ENCODE measurements around the gene MYOZ1. TPM values are rescaled to one million over a fixed set of nuclear protein-coding genes. Genes with fewer than 3 reads are reported as not detected.
A peak's percentile ranks its signal among the peaks of the same experiment; 100 is the strongest.

Gene MYOZ1
- total and polyA plus RNA-seq, 11 donors, result 0.23 to 2.5 (median 0.74) TPM; not detected in 1

GRCh38 chr10:73584737-73585136, 56.5 kb downstream of the MYOZ1 start:
- peaks cover 0 to 34% (median 15%) of the 10 kb centered on the region in 12 donors for H3K4me1 ChIP-seq
- H3K9me3 ChIP-seq, result peaks cover 0 to 3% (median 0%) of the 10 kb centered on the region in 12 donors
- 94 to 97% (median 96%) methylated on average over 2 of the region's 2 CpGs for WGBS, 4 donors
- ATAC-seq (no peak), DNase-seq (no peak)
- no peaks in the 10 kb centered on the region for H3K36me3 ChIP-seq
- intact Hi-C loops (cut with DNase I), result loop anchor here in 3 of 10 donors (5.0 kb wide), 2 partner anchors 43 to 58 kb away; partner anchors contain the start of gene MYOZ1 (in 1 of the 3)
- no peaks in the 10 kb centered on the region for H3K27me3 ChIP-seq
- no peak for TF ChIP-seq POLR2A (IDR thresholded peaks at IDR 0.05)
- TF ChIP-seq CTCF (IDR thresholded peaks at IDR 0.05), result no peak
- no peak overlapping the region for H3K27ac ChIP-seq
- H3K4me3 ChIP-seq, result no peak overlapping the region

DNA sequence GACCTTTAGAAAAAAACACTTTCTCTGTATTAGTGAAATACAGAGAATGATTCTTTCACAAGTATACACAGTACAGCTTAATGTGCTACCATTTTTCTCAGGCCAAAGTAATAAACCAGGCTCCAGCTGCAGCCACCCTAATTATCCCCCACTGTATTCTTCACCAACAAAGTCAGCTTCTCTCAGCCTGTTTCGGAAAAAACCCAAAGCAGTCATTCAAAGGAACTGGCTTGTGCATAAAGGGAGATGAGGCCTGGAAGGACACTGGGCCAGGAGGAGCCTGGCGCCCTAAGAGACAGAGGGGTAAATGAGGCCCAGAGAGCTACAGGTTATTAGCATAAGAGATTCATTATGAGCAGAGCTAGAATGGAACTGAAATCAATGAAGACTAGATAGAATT, 59.4 kb downstream of the MYOZ1 start:
- intact Hi-C loops (cut with DNase I), result no loop called here
- Histone ChIP-seq H3K4me1 (peaks cover under 1 to 35% (median 20%) of the 10 kb centered on the region in 12 donors), H3K27me3 (no peaks in the 10 kb centered on the region), H3K27ac (peak overlapping the region in 3 of 12 donors; percentile 9 to 14 (median 12)), H3K4me3 (no peak overlapping the region), H3K9me3 (peaks cover 0 to 3% (median 0%) of the 10 kb centered on the region in 12 donors), H3K36me3 (no peaks in the 10 kb centered on the region)
- DNase-seq (no peak), ATAC-seq (no peak)
- no peak for TF ChIP-seq CTCF (IDR thresholded peaks at IDR 0.05)
- 77 to 89% (median 89%) methylated on average over 2 of the region's 2 CpGs for WGBS, 4 donors

Other genes starting within 250 kb of the MYOZ1 start
- gene ANXA7, start 227.4 kb downstream of the MYOZ1 start, total RNA-seq, result 100 to 1,000 TPM; 100 to 170 (median 126) TPM
- gene ANXA7, start 227.4 kb downstream of the MYOZ1 start, polyA plus RNA-seq, result 10 to 100 TPM; 46.4 to 84.9 TPM
- 10 to 100 TPM in 2 of 9 donors, 1 to 10 TPM in 6, under 1 TPM in 1; 0.50 to 12.9 (median 7.6) TPM for gene MSS51, start 207.9 kb downstream of the MYOZ1 start, total RNA-seq
- gene MSS51, start 207.9 kb downstream of the MYOZ1 start, polyA plus RNA-seq, result 1 to 10 TPM in 1 of 2 donors, under 1 TPM in 1; 0.90 to 3.3 TPM
- 10 to 100 TPM; 46.6 to 77.1 (median 65.0) TPM for gene PPP3CB, start 145.4 kb downstream of the MYOZ1 start, total RNA-seq
- gene PPP3CB, start 145.4 kb downstream of the MYOZ1 start, polyA plus RNA-seq, result 10 to 100 TPM; 29.0 to 49.3 TPM
- gene USP54, start 50.1 kb downstream of the MYOZ1 start, total RNA-seq, result 10 to 100 TPM; 14.1 to 37.3 (median 20.1) TPM
- gene USP54, start 50.1 kb downstream of the MYOZ1 start, polyA plus RNA-seq, result 10 to 100 TPM in 1 of 2 donors, 1 to 10 TPM in 1; 9.1 to 10.4 TPM
- gene SYNPO2L, start 14.6 kb upstream of the MYOZ1 start, total RNA-seq, result 100 to 1,000 TPM; 129 to 649 (median 387) TPM
- 100 to 1,000 TPM in 1 of 2 donors, 10 to 100 TPM in 1; 77.8 to 246 TPM for gene SYNPO2L, start 14.6 kb upstream of the MYOZ1 start, polyA plus RNA-seq
- 1 to 10 TPM; 1.2 to 6.2 (median 3.3) TPM for gene AGAP5, start 56.6 kb upstream of the MYOZ1 start, total RNA-seq
- gene AGAP5, start 56.6 kb upstream of the MYOZ1 start, polyA plus RNA-seq, result 1 to 10 TPM; 1.4 to 6.0 TPM
- gene SEC24C, start 102.9 kb upstream of the MYOZ1 start, total RNA-seq, result 10 to 100 TPM; 42.8 to 65.5 (median 49.5) TPM
- 10 to 100 TPM; 26.4 to 59.6 TPM for gene SEC24C, start 102.9 kb upstream of the MYOZ1 start, polyA plus RNA-seq
- 10 to 100 TPM; 17.3 to 39.8 (median 22.7) TPM for gene CHCHD1, start 140.6 kb upstream of the MYOZ1 start, total RNA-seq
- 10 to 100 TPM; 76.0 to 77.9 TPM for gene CHCHD1, start 140.6 kb upstream of the MYOZ1 start, polyA plus RNA-seq
- 10 to 100 TPM; 37.6 to 69.7 (median 58.0) TPM for gene ZSWIM8, start 144.1 kb upstream of the MYOZ1 start, total RNA-seq
- gene ZSWIM8, start 144.1 kb upstream of the MYOZ1 start, polyA plus RNA-seq, result 10 to 100 TPM; 47.8 to 64.6 TPM
- gene NDST2, start 170.1 kb upstream of the MYOZ1 start, total RNA-seq, result 10 to 100 TPM in 6 of 9 donors, 1 to 10 TPM in 3; 5.8 to 32.3 (median 12.3) TPM
- 1 to 10 TPM; 8.3 to 9.4 TPM for gene NDST2, start 170.1 kb upstream of the MYOZ1 start, polyA plus RNA-seq
- 10 to 100 TPM; 10.4 to 18.6 (median 14.7) TPM for gene CAMK2G, start 233.1 kb upstream of the MYOZ1 start, total RNA-seq
- 10 to 100 TPM in 1 of 2 donors, 1 to 10 TPM in 1; 8.0 to 11.3 TPM for gene CAMK2G, start 233.1 kb upstream of the MYOZ1 start, polyA plus RNA-seq